GM23338 (cell line): Measurements from ENCODE around the gene C1QTNF7. TPM values are rescaled to one million over a fixed set of nuclear protein-coding genes. Genes with fewer than 3 reads are reported as not detected.

Experiments used
- ATAC-seq: fragments of 200-7000 bp; cut with Tn5 transposase; 3 replicates; pipeline ENCODE4 v1.9.1; 2020
- DNase-seq: peaks from one replicate; pipeline ENCODE4 v3.0.0-alpha.2; 2015; ENCODE audit warnings: low spot score
- H2AFZ ChIP-seq: fragments of 200-600 bp; sonication (generic); 2 replicates; pipeline ENCODE4 v1.8.0; 2016; ENCODE audit warnings: antibody characterized with exemption, mild to moderate bottlenecking, moderate library complexity
- H3F3A ChIP-seq: fragments of 200-600 bp; sonication (generic); replicated peaks from 2 replicates; pipeline ENCODE4 v1.8.0; 2017; ENCODE audit warnings: antibody characterized with exemption, mixed run types, low read depth
- H3K27ac ChIP-seq: fragments of 200-600 bp; sonication (generic); 2 replicates; pipeline ENCODE4 v1.6.1; 2016; ENCODE audit warnings: low read depth
- H3K27me3 ChIP-seq: fragments of 200-600 bp; sonication (generic); 2 replicates; pipeline ENCODE4 v1.8.0; 2016; ENCODE audit warnings: mild to moderate bottlenecking, mixed run types, moderate library complexity; ENCODE audit not compliant: insufficient read depth
- H3K36me3 ChIP-seq: fragments of 200-600 bp; sonication (generic); 2 replicates; pipeline ENCODE4 v1.8.0; 2016; ENCODE audit warnings: mild to moderate bottlenecking; ENCODE audit not compliant: insufficient read depth
- H3K4me1 ChIP-seq: fragments of 200-600 bp; sonication (generic); 2 replicates; pipeline ENCODE4 v1.8.0; 2016; ENCODE audit warnings: mild to moderate bottlenecking, moderate library complexity; ENCODE audit not compliant: insufficient read depth
- H3K4me2 ChIP-seq: fragments of 200-600 bp; sonication (generic); 2 replicates; pipeline ENCODE4 v1.7.1; 2017; ENCODE audit warnings: mixed run types
- H3K4me3 ChIP-seq: fragments of 200-600 bp; sonication (generic); 2 replicates; pipeline ENCODE4 v1.6.1; 2016; ENCODE audit warnings: mixed run types
- H3K79me2 ChIP-seq: fragments of 200-600 bp; sonication (generic); replicated peaks from 2 replicates; pipeline ENCODE4 v1.8.0; 2017; ENCODE audit warnings: mild to moderate bottlenecking; ENCODE audit not compliant: insufficient read depth
- H3K9me2 ChIP-seq: fragments of 200-600 bp; sonication (generic); 2 replicates; pipeline ENCODE4 v1.8.0; 2017; ENCODE audit not compliant: insufficient read depth
- H4K20me1 ChIP-seq: fragments of 200-600 bp; sonication (generic); replicated peaks from 2 replicates; pipeline ENCODE4 v1.8.0; 2017; ENCODE audit warnings: mild to moderate bottlenecking; ENCODE audit not compliant: insufficient read depth
- H3K27ac Mint-ChIP-seq: 2 replicates; pipeline ENCODE4 v1.8.0; 2020; ENCODE audit warnings: inconsistent platforms, mild to moderate bottlenecking, moderate library complexity, mixed read lengths
- H3K27me3 Mint-ChIP-seq: 3 replicates; pipeline ENCODE4 v1.8.0; 2022; ENCODE audit warnings: low read depth, mild to moderate bottlenecking, moderate library complexity, mixed read lengths, inconsistent platforms; ENCODE audit not compliant: insufficient read depth, poor library complexity
- H3K36me3 Mint-ChIP-seq: 3 replicates; pipeline ENCODE4 v1.8.0; 2021; ENCODE audit warnings: low read depth, mild to moderate bottlenecking, inconsistent platforms, moderate library complexity, mixed read lengths
- H3K4me1 Mint-ChIP-seq: 3 replicates; pipeline ENCODE4 v1.8.0; 2020; ENCODE audit warnings: mild to moderate bottlenecking, inconsistent platforms, mixed read lengths
- H3K4me3 Mint-ChIP-seq: 3 replicates; pipeline ENCODE4 v1.8.0; 2021; ENCODE audit warnings: moderate library complexity, mild to moderate bottlenecking, inconsistent platforms, mixed read lengths
- H3K9me3 Mint-ChIP-seq: 3 replicates; pipeline ENCODE4 v1.8.0; 2020; ENCODE audit warnings: moderate library complexity, mild to moderate bottlenecking, inconsistent platforms, mixed read lengths
- CREB1 ChIP-seq: fragments of 250-450 bp; sonication (Bioruptor Pico); IDR thresholded peaks from 2 replicates; pipeline ENCODE4 v1.5.0; 2020; ENCODE audit warnings: low read depth, mild to moderate bottlenecking, moderate library complexity
- CTCF ChIP-seq, 2 experiments: fragments of 200-600 bp in 1 of 2; sonication (generic) in 1 of 2; conservative IDR thresholded peaks; 2 replicates each; pipeline versions ENCODE4 v1.5.1 to v1.6.1; 2016 to 2017; ENCODE audit warnings: antibody characterized with exemption in 2 of 2, low read depth in 2 of 2, mild to moderate bottlenecking in 2 of 2, moderate library complexity in 1 of 2
- ETS1 ChIP-seq: IDR thresholded peaks from 2 replicates; pipeline ENCODE4 v1.6.1; 2016; ENCODE audit warnings: antibody characterized with exemption
- EZH2 ChIP-seq: fragments of 200-600 bp; sonication (generic); IDR thresholded peaks from one replicate; pipeline ENCODE4 v1.8.0; 2017; ENCODE audit warnings: antibody characterized with exemption, mild to moderate bottlenecking, low read depth; ENCODE audit not compliant: unreplicated experiment
- EZH2phosphoT487 ChIP-seq: fragments of 200-600 bp; sonication (generic); IDR thresholded peaks from one replicate; pipeline ENCODE4 v1.8.1; 2018; ENCODE audit warnings: antibody characterized with exemption; ENCODE audit not compliant: unreplicated experiment
- JUNB ChIP-seq: IDR thresholded peaks from one replicate; pipeline ENCODE4 v1.6.1; 2016; ENCODE audit warnings: antibody characterized with exemption; ENCODE audit not compliant: unreplicated experiment
- NANOG ChIP-seq: IDR thresholded peaks from 2 replicates; pipeline ENCODE4 v1.6.1; 2016; ENCODE audit warnings: antibody characterized with exemption, borderline replicate concordance
- POLR2AphosphoS5 ChIP-seq: IDR thresholded peaks from 2 replicates; pipeline ENCODE4 v1.6.1; 2016; ENCODE audit warnings: antibody characterized with exemption, low read depth
- REST ChIP-seq: IDR thresholded peaks from one replicate; pipeline ENCODE4 v1.6.1; 2018; ENCODE audit warnings: antibody characterized with exemption; ENCODE audit not compliant: unreplicated experiment
- STAT1 ChIP-seq: IDR thresholded peaks from one replicate; pipeline ENCODE4 v1.6.1; 2016; ENCODE audit warnings: antibody characterized with exemption; ENCODE audit not compliant: unreplicated experiment
- ZNF114 ChIP-seq: fragments of 250-450 bp; sonication (Bioruptor Pico); IDR thresholded peaks from 2 replicates; pipeline ENCODE4 v1.5.0; 2020; ENCODE audit warnings: mild to moderate bottlenecking, moderate library complexity
- ZNF462 ChIP-seq: fragments of 250-450 bp; sonication (Bioruptor Pico); IDR thresholded peaks from 2 replicates; pipeline ENCODE4 v1.5.0; 2020; ENCODE audit warnings: mild to moderate bottlenecking, moderate library complexity
- polyA plus RNA-seq: library from polyadenylated mRNA; unstranded; fragments of >200 nt; fragmentation: Nextera tagmentation; extraction: Ambion mirVana; gene quantifications from 2 replicates; pipeline ENCODE4 v1.2.1, GENCODE V29; 2016
- total RNA-seq: library from RNA; depleted of rRNA; stranded (reverse); fragments of >200 nt; shearing (Covaris generic); gene quantifications from 2 replicates; pipeline ENCODE4 v1.2.3, GENCODE V29; 2014

The C1QTNF7 gene
- total and polyA plus RNA-seq, 2 experiments from 2014 or later: not detected

GRCh38 chr4:15398732-15399131 is 29.1 kb upstream of the C1QTNF7 start (continued):
- no peak for TF ChIP-seq ETS1

- Histone ChIP-seq H4K20me1 (no peaks in the 10 kb centered on the region), H3K36me3 (no peaks in the 10 kb centered on the region; the same call in 1 of the 2 replicates), H3K27me3 (no peaks in the 10 kb centered on the region), H3K9me2 (peaks cover 8% of the 10 kb centered on the region; the same call in 1 of the 2 replicates), H3K4me2 (no peak overlapping the region), H3K4me1 (peaks cover 11% of the 10 kb centered on the region), H3K79me2 (no peaks in the 10 kb centered on the region), H3K4me3 (no peak overlapping the region), H2AFZ (no peak overlapping the region), H3K27ac (no peak overlapping the region), H3F3A (no peaks in the 10 kb centered on the region)
- Mint-ChIP-seq H3K27ac (no peak overlapping the region), H3K9me3 (no peaks in the 10 kb centered on the region), H3K4me1 (peaks cover 21% of the 10 kb centered on the region), H3K36me3 (no peaks in the 10 kb centered on the region), H3K27me3 (peaks cover 7% of the 10 kb centered on the region), H3K4me3 (no peak overlapping the region)
- ATAC-seq (no peak), DNase-seq (no peak)
- TF ChIP-seq POLR2AphosphoS5 (no peak), STAT1 (no peak), EZH2phosphoT487 (no peak), ETS1 (no peak), NANOG (no peak), REST (no peak), CTCF (conservative IDR thresholded peaks at IDR 0.05; ENCODE audit: low read depth in 2 of 2) (no peak), EZH2 (no peak), ZNF462 (CRISPR knock-in tag) (no peak), CREB1 (CRISPR knock-in tag) (no peak), ZNF114 (CRISPR knock-in tag) (no peak), JUNB (no peak)
These were observed 27.6 kb upstream of the C1QTNF7 start for GRCh38 chr4:15400226-15400625.
